Parathyroid adenoma (tissue), 2 donors: Measurements from ENCODE around the gene RTTN.

Experiments
- H2AFZ ChIP-seq: fragments of 300-600 bp; sonication (generic); one replicate; pipeline ENCODE4 v1.7.0; 2017; ENCODE audit warnings: antibody characterized with exemption, mild to moderate bottlenecking
- H3K27ac ChIP-seq: fragments of 300-600 bp; sonication (generic); one replicate; pipeline ENCODE4 v1.7.0; 2017
- H3K27me3 ChIP-seq: fragments of 300-600 bp; sonication (generic); one replicate; pipeline ENCODE4 v1.7.0; 2017; ENCODE audit warnings: low read length; ENCODE audit not compliant: control insufficient read depth, insufficient read depth
- H3K36me3 ChIP-seq: fragments of 300-600 bp; sonication (generic); one replicate; pipeline ENCODE4 v1.7.0; 2017; ENCODE audit warnings: low read length; ENCODE audit not compliant: control insufficient read depth, insufficient read depth
- H3K4me1 ChIP-seq: fragments of 300-600 bp; sonication (generic); one replicate; pipeline ENCODE4 v1.7.0; 2017; ENCODE audit warnings: control low read depth
- H3K4me2 ChIP-seq: fragments of 300-600 bp; sonication (generic); one replicate; pipeline ENCODE4 v1.7.0; 2017; ENCODE audit warnings: low read length
- H3K4me3 ChIP-seq: fragments of 300-600 bp; sonication (generic); one replicate; pipeline ENCODE4 v1.7.0; 2017; ENCODE audit warnings: low read depth, low read length
- H3K79me2 ChIP-seq: fragments of 300-600 bp; sonication (generic); one replicate; pipeline ENCODE4 v1.7.0; 2017; ENCODE audit warnings: control low read depth
- H3K9ac ChIP-seq: fragments of 300-600 bp; sonication (generic); one replicate; pipeline ENCODE4 v1.7.0; 2017; ENCODE audit warnings: mild to moderate bottlenecking
- H3K9me3 ChIP-seq: fragments of 300-600 bp; sonication (generic); one replicate; pipeline ENCODE4 v1.7.0; 2017; ENCODE audit warnings: low read length; ENCODE audit not compliant: control insufficient read depth
- TF ChIP-seq, protein P1 (sequence below): fragments of 300-600 bp; sonication (generic); IDR thresholded peaks from one replicate; pipeline ENCODE4 v1.7.0; 2017; ENCODE audit warnings: antibody characterized with exemption, mild to moderate bottlenecking
- donor health status: primary hyperparathyroidism.

Gene RTTN

GRCh38 chr18:70233974-70234373 lies 28.5 kb upstream of the RTTN start:
- no peak overlapping the region for H3K4me3 ChIP-seq
- H3K27me3 ChIP-seq: no peaks in the 10 kb centered on the region
- TF ChIP-seq, protein P1, sequence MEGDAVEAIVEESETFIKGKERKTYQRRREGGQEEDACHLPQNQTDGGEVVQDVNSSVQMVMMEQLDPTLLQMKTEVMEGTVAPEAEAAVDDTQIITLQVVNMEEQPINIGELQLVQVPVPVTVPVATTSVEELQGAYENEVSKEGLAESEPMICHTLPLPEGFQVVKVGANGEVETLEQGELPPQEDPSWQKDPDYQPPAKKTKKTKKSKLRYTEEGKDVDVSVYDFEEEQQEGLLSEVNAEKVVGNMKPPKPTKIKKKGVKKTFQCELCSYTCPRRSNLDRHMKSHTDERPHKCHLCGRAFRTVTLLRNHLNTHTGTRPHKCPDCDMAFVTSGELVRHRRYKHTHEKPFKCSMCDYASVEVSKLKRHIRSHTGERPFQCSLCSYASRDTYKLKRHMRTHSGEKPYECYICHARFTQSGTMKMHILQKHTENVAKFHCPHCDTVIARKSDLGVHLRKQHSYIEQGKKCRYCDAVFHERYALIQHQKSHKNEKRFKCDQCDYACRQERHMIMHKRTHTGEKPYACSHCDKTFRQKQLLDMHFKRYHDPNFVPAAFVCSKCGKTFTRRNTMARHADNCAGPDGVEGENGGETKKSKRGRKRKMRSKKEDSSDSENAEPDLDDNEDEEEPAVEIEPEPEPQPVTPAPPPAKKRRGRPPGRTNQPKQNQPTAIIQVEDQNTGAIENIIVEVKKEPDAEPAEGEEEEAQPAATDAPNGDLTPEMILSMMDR: no peak
- H2AFZ ChIP-seq: no peak overlapping the region
- no peaks in the 10 kb centered on the region for H3K4me1 ChIP-seq
- no peak overlapping the region for H3K27ac ChIP-seq
- no peaks in the 10 kb centered on the region for H3K79me2 ChIP-seq
- H3K36me3 ChIP-seq: no peaks in the 10 kb centered on the region
- no peak overlapping the region for H3K4me2 ChIP-seq
- no peaks in the 10 kb centered on the region for H3K9me3 ChIP-seq
- no peak overlapping the region for H3K9ac ChIP-seq

DNA sequence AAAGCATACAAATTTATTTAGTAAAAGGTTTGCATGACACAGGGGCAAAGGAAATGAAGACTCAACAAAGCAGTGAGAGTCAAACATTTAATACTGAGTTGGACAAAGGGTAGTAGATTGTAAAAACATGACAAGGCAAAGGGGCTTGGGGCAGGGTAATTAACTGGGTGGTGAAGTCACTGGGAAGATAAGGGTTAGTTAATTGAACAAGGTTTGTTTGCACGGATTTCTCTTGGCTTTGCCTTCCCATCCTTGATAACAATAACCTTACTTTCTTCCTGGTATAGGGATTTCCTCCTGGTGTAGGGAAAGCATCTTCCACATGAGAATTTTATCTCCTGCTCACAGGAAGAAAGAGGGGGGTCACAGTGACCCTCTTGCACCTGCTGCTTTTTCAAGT lies 26.8 kb upstream of the RTTN start:
- Histone ChIP-seq H3K4me1 (no peaks in the 10 kb centered on the region), H3K27me3 (no peaks in the 10 kb centered on the region), H3K9me3 (no peaks in the 10 kb centered on the region), H3K9ac (no peak overlapping the region), H3K27ac (no peak overlapping the region), H3K36me3 (no peaks in the 10 kb centered on the region), H3K4me2 (no peak overlapping the region), H3K79me2 (no peaks in the 10 kb centered on the region), H2AFZ (no peak overlapping the region), H3K4me3 (no peak overlapping the region)
- TF ChIP-seq, protein P1: no peak

GRCh38 chr18:70229639-70230038 lies 24.2 kb upstream of the RTTN start:
- Histone ChIP-seq H3K4me2 (no peak overlapping the region), H3K9ac (no peak overlapping the region), H3K36me3 (no peaks in the 10 kb centered on the region), H3K4me3 (no peak overlapping the region), H3K4me1 (no peaks in the 10 kb centered on the region), H3K79me2 (no peaks in the 10 kb centered on the region), H3K27ac (no peak overlapping the region), H3K9me3 (no peaks in the 10 kb centered on the region), H2AFZ (no peak overlapping the region), H3K27me3 (no peaks in the 10 kb centered on the region)
- TF ChIP-seq, protein P1: no peak

GRCh38 chr18:70228536-70228935 lies 23.0 kb upstream of the RTTN start:
- H3K9ac ChIP-seq: no peak overlapping the region
- no peaks in the 10 kb centered on the region for H3K9me3 ChIP-seq
- no peak overlapping the region for H2AFZ ChIP-seq
- no peaks in the 10 kb centered on the region for H3K79me2 ChIP-seq
- no peaks in the 10 kb centered on the region for H3K36me3 ChIP-seq
- H3K4me1 ChIP-seq: no peaks in the 10 kb centered on the region
- no peaks in the 10 kb centered on the region for H3K27me3 ChIP-seq
- no peak overlapping the region for H3K4me3 ChIP-seq
- no peak overlapping the region for H3K27ac ChIP-seq
- TF ChIP-seq, protein P1: no peak
- no peak overlapping the region for H3K4me2 ChIP-seq

GRCh38 chr18:70227438-70227837 lies 22.0 kb upstream of the RTTN start:
- H3K9me3 ChIP-seq: no peaks in the 10 kb centered on the region
- no peak overlapping the region for H3K9ac ChIP-seq
- TF ChIP-seq, protein P1: no peak
- H3K4me3 ChIP-seq: no peak overlapping the region
- H3K27me3 ChIP-seq: no peaks in the 10 kb centered on the region
- H3K4me2 ChIP-seq: no peak overlapping the region
- H3K79me2 ChIP-seq: no peaks in the 10 kb centered on the region
- H3K4me1 ChIP-seq: no peaks in the 10 kb centered on the region
- H2AFZ ChIP-seq: no peak overlapping the region
- H3K27ac ChIP-seq: no peak overlapping the region
- H3K36me3 ChIP-seq: no peaks in the 10 kb centered on the region
